HL-60 (cell line): Measurements from ENCODE around the gene UBE2L5.

Experiments used
- CTCF ChIP-seq: IDR thresholded peaks from one replicate; pipeline ENCODE4 v1.5.1; 2011; ENCODE audit warnings: low read length, control low read depth, inconsistent platforms; ENCODE audit not compliant: insufficient read depth
- GABPA ChIP-seq: IDR thresholded peaks from 2 replicates; pipeline ENCODE4 v1.6.1; 2012; ENCODE audit warnings: low read depth
- REST ChIP-seq: IDR thresholded peaks from 2 replicates; pipeline ENCODE4 v1.6.1; 2012; ENCODE audit warnings: low read depth; ENCODE audit not compliant: insufficient replicate concordance

GRCh38 chr13:30442926-30443325 is 20.6 kb downstream of the UBE2L5 start:
- TF ChIP-seq CTCF (no peak), GABPA (no peak), REST (no peak)
